ENCODE data around the gene RAP1GAP2.

GRCh38 chr17:2977157-2977556 is 180.9 kb downstream of the RAP1GAP2 start:
- TF ChIP-seq GABPA (IDR thresholded peaks at IDR 0.05; ENCODE audit: borderline replicate concordance, insufficient read depth, low read length) (no peak), SP1 (IDR thresholded peaks at IDR 0.05; ENCODE audit: low read depth, low read length) (no peak), YY1 (IDR thresholded peaks at IDR 0.05; ENCODE audit: low read depth, low read length) (no peak), CHD2 (IDR thresholded peaks at IDR 0.05; ENCODE audit: low read length) (no peak), CTCF (IDR thresholded peaks at IDR 0.05; ENCODE audit: control extremely low read depth in 1 of 3, insufficient read depth in 1 of 3, low read depth in 1 of 3, low read length in 3 of 3) (no peak), EZH2 (IDR thresholded peaks at IDR 0.05; ENCODE audit: low read depth, low read length, severe bottlenecking) (no peak), GTF2F1 (IDR thresholded peaks at IDR 0.05; ENCODE audit: borderline replicate concordance, low read depth, low read length) (no peak), TCF12 (IDR thresholded peaks at IDR 0.05; ENCODE audit: low read depth, low read length) (no peak), POLR2AphosphoS5 (IDR thresholded peaks at IDR 0.05; ENCODE audit: low read depth, low read length) (no peak), ATF2 (IDR thresholded peaks at IDR 0.05; ENCODE audit: low read length) (no peak)
